Medulla oblongata (tissue), 1 donor: ENCODE results near the gene AIF1.
A peak's percentile ranks its signal among the peaks of the same experiment; 100 is the strongest.
"Not testable (repeated sequence)": the region's sequence is repeated elsewhere in the genome, so short reads cannot be mapped to it uniquely, and the experiment has no call there.

Experiments used
- DNase-seq: peaks from one replicate; pipeline ENCODE4 v3.0.0-alpha.2; 2015; ENCODE audit errors: extremely low spot score

Gene AIF1

GRCh38 chr6:31580807-31581433 lies 34.1 kb upstream of the AIF1 start:
- DNase-seq, result peak; percentile 84

- no peak for DNase-seq
These were observed 33.4 kb upstream of the AIF1 start for GRCh38 chr6:31581434-31582229.

DNA sequence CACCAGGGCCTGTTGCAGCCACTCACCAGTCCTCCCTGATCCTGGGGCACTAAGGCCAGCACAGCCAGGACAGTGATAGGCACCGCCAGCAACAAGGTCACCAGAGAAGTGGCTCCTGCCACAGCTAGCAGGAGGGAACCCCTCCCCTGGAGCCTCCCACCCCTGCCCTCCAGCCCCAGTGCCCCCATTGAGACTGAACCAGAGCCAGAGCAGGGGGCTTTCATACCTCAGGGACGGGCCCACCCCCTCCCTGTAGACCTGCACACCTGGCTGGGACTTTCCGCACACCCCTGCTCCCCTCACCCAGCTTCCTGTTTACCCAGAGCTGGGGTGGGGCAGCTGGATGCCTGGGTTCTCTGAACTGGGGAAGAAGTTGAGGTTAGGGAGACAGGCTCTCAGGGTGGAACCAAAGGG lies 32.8 kb upstream of the AIF1 start, which contains the start of gene LTB:
Gene LTB (minus strand): TSS at position 195 of the 414 bp plus-strand sequence. CDS start 7 bp downstream, at position 188.
- DNase-seq, result no peak

DNA sequence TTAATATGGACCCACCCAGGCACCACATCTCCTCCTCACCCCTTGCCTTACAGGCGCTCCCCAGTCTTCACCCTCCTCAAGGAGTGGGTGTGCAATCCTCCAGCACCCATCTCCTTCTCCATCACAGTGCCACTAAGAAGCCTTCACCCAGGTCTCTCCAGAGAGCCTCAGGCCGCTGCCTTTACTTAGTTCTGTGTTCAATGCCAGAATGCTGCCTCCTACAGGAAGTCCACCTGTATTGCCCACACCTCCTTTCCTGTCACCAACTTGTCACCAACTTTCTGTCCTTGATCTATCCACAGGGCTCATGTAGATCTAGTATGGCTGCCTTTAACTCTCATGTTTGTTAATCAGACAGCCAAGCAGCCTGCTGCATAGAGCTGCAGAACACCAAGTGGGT lies 29.5 kb upstream of the AIF1 start:
- no peak for DNase-seq

GRCh38 chr6:31586008-31586407 lies 29.0 kb upstream of the AIF1 start, which contains the start of gene LST1:
Gene LST1 (plus strand): TSS chr6:31586277. CDS start chr6:31587300, 1,023 bp downstream.
- DNase-seq, result peak; percentile 77

- DNase-seq, result peak; percentile 67
These were observed 28.3 kb upstream of the AIF1 start for GRCh38 chr6:31586599-31587281.

GRCh38 chr6:31587791-31588777 lies 26.9 kb upstream of the AIF1 start:
- DNase-seq, result no peak

- no peak for DNase-seq
These were observed 26.0 kb upstream of the AIF1 start for GRCh38 chr6:31588871-31589650.

DNA sequence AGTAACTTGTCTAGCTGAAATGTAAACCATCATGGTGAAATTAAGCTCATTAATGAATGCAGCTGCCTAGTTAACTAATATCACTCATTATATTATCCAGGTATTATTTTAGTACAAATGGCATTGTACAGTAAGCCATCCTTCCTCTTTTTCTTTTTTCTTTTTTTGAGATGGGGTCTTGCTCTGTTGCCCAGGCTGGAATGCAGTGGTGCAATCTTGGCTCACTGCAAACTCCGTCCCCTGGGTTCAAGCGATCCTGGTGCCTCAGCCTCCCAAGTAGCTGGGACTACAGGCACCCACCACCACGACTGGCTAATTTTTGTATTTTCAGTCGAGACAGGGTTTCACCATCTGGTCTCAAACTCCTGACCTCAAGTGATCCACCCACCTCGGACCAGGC lies 24.3 kb upstream of the AIF1 start:
- DNase-seq, result not testable (repeated sequence)

DNA sequence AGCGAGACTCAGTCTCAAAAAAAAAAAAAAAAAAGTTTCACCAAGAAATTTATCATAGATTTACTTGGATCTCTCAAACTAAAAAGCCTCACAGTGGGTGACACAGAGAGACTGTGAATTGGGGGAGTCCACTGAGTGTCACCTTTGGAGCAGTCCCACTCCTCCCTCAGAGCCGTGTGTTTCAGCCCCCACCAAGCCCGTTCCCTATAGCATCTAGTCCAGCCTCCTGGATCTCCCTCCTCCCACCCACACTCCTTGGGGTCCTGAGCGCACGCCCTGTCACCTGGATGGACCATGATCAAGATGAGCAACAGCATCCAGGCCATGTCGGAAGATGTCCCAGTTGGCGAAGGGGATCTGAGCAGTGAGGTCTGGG lies 22.6 kb upstream of the AIF1 start:
- no peak for DNase-seq

DNA sequence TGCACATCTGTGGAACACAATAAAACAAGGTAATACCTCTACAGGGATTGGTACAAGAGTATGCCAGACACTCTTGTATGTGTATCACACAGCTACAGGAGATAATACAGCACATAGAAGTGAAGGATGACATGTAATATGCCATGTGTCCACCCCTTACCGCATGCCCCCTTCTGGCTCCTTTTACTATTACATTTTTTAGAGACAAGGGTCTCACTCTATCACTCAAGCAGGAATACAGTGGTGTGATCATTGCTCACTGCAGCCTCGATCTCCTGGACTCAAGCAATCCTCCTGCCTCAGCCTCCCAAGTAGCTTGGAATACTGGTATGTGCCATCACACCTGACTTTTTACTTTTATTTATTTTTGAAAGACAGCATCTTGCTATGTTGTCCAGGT lies 18.0 kb upstream of the AIF1 start:
- DNase-seq, result peak; percentile 20

DNA sequence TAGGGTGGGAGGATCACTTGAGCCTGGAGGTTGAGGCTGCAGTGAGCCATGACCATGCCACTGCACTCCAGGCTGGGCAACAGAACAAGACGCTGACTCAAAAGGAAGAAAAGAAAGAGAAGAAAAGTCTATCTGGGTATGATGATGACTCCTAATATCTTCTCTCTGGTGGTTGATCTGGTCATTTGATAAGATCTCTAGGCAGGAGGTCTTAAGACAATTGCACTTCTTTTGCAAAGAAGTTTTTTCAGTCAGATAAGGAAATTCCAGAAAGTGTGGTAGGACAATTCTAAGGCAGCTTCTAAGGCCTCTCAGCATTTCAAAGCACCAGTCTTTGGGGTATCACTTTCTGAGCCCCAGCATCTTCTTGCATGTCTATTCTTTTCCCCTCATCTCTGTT lies 7.7 kb upstream of the AIF1 start:
- no peak for DNase-seq

GRCh38 chr6:31609519-31610406 lies 5.3 kb upstream of the AIF1 start:
- peak; percentile 1 for DNase-seq

- no peak for DNase-seq
These were observed 4.1 kb upstream of the AIF1 start for GRCh38 chr6:31610968-31611367.

DNA sequence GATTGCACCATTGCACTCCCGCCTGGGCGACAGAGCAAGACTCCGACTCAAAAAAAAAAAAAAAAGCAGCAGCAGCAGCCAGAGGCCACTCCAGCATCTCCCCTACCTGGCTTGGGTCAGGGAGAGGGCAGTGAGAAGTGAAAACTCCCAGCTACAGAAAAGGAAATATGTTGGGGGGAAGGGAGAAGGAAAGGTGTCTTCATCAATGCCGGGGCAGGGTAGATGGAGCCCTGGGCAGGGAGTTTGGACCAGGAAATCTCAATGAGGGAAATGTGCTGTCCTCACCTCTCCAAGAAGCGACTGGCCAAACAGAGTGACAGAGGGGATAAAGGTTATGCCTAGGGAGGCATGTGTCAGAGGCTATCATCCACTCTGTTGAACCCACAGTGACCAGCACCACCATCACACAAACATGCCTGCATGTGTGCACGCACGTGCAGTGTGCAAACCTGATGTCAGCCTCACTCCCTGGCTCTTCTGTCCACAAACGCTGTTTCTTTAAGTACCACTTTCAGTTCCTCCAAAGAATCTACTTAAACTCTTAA lies 887 bp upstream of the AIF1 start:
- peak; percentile 62 for DNase-seq

- peak; percentile 30 for DNase-seq
These were observed 714 bp downstream of the AIF1 start for GRCh38 chr6:31615748-31616147.

- DNase-seq, result no peak
These were observed 2.0 kb downstream of the AIF1 start for GRCh38 chr6:31617010-31617409.

DNA sequence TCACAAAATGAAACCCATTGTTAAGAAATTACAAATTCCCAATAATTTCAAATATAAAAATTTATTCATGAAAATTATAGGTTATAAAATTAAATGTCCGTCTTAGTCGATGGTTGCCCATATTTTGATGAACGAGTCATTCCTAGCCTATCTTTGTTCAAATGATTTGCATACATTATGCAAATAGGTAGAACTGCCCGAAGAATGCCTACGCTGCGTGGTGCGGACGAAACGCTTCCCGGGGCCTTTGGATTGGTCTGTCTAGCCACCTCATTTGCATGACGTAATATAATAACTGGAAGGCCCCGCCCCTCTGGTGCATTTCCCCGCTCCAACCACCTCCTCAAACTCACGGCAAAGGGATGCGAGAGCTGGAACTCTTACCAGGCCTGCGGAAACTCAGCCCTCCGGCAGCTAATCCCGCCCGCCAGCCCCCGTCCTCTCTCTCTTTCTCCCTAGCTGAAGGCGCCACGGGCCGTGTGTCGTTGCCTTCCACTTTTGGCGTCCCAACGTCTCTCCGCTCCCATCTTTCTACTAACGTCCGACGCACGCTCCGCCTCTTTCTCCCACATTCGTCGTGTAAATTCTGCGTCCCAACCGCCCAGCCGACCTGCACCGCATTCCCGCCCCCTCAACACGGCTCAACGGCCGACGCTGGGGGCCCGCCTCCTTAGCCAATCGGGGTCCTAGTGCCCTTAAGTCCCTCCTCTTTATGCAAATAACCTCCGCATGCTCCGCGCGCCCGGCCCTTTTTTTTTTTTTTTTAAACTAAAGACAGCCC lies 5.0 kb downstream of the AIF1 start:
- DNase-seq, result peak; percentile 99
